Measurements from ENCODE around the gene IL31.

The IL31 gene

DNA sequence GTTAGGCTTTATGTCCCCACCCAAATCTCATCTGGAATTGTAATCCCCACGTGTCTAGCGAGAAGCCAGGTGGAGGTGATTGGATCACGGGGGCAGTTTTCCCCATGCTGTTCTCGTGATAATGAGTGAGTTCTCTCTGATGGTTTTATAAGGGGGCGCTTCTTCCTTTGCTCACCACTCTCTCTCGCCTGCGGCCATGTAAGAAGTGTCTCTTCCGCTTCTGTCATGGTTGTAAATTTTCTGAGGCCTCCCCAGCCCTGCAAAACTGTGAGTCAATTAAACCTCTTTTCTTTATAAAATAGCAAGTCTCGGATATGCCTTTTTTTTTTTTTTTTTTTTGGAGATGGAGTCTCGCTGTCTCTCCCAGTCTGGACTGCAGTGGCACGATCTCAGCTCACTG, 13.3 kb downstream of the IL31 start:
- TF ChIP-seq EZH2 (optimal IDR thresholded peaks at IDR 0.05; ENCODE audit: low read depth, low read length) (no peak), EZH2phosphoT487 (IDR thresholded peaks at IDR 0.05; ENCODE audit: low read length) (no peak)
- TF ChIP-seq, protein P1, sequence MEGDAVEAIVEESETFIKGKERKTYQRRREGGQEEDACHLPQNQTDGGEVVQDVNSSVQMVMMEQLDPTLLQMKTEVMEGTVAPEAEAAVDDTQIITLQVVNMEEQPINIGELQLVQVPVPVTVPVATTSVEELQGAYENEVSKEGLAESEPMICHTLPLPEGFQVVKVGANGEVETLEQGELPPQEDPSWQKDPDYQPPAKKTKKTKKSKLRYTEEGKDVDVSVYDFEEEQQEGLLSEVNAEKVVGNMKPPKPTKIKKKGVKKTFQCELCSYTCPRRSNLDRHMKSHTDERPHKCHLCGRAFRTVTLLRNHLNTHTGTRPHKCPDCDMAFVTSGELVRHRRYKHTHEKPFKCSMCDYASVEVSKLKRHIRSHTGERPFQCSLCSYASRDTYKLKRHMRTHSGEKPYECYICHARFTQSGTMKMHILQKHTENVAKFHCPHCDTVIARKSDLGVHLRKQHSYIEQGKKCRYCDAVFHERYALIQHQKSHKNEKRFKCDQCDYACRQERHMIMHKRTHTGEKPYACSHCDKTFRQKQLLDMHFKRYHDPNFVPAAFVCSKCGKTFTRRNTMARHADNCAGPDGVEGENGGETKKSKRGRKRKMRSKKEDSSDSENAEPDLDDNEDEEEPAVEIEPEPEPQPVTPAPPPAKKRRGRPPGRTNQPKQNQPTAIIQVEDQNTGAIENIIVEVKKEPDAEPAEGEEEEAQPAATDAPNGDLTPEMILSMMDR (IDR thresholded peaks at IDR 0.05; ENCODE audit: low read length) = no peak
- no peaks in the 10 kb centered on the region for H3K36me3 ChIP-seq (replicated peaks; ENCODE audit: insufficient read depth, low read length)
- H3K4me1 ChIP-seq (ENCODE audit: low read length) = no peaks in the 10 kb centered on the region
- no peak overlapping the region for H3K9ac ChIP-seq (ENCODE audit: low read length)
- no peak overlapping the region for H3K4me3 ChIP-seq (ENCODE audit: low read length)
- no peak overlapping the region for H3K4me2 ChIP-seq (ENCODE audit: low read depth, low read length)
- H3F3A ChIP-seq (ENCODE audit: insufficient read depth, low read length) = no peaks in the 10 kb centered on the region
- no peaks in the 10 kb centered on the region for H3K27me3 ChIP-seq (replicated peaks; ENCODE audit: insufficient read depth, low read length)
- H3K27ac ChIP-seq (ENCODE audit: low read length) = no peak overlapping the region
- H3K9me3 ChIP-seq (replicated peaks; ENCODE audit: insufficient read depth, low read length) = no peaks in the 10 kb centered on the region
- H3K9me2 ChIP-seq (replicated peaks; ENCODE audit: insufficient read depth, low read length) = no peaks in the 10 kb centered on the region
- no peak for DNase-seq
- H3K79me2 ChIP-seq (ENCODE audit: low read length) = no peaks in the 10 kb centered on the region
- H2AFZ ChIP-seq (ENCODE audit: low read length) = no peak overlapping the region
- H4K20me1 ChIP-seq (ENCODE audit: insufficient read depth, low read length) = no peaks in the 10 kb centered on the region

DNA sequence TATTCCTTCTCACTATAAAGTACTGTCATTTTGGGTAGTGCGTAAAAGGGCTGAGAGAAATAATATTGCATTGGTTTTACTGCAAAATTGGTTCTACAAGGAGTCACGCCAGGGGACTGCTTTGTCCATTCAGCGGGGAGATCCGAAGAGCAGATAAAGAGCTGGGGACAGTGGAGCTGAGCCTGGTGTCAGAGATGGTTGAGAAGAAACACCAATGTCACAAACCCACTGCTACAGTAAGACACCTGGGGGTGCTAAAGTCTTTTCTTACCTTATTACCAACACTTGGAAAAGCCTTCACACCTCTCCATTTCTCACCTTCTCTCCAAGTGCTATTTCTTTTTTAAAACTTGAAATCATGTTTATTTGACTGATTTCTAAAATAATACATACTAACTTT, 14.1 kb downstream of the IL31 start:
- H3K27ac ChIP-seq (ENCODE audit: low read length) = no peak overlapping the region
- H3K79me2 ChIP-seq (ENCODE audit: low read length) = no peaks in the 10 kb centered on the region
- H3K9me2 ChIP-seq (replicated peaks; ENCODE audit: insufficient read depth, low read length) = no peaks in the 10 kb centered on the region
- H3K9me3 ChIP-seq (replicated peaks; ENCODE audit: insufficient read depth, low read length) = no peaks in the 10 kb centered on the region
- H3K4me1 ChIP-seq (ENCODE audit: low read length) = no peaks in the 10 kb centered on the region
- no peaks in the 10 kb centered on the region for H3K36me3 ChIP-seq (replicated peaks; ENCODE audit: insufficient read depth, low read length)
- no peak for DNase-seq
- H3F3A ChIP-seq (ENCODE audit: insufficient read depth, low read length) = no peaks in the 10 kb centered on the region
- TF ChIP-seq EZH2phosphoT487 (IDR thresholded peaks at IDR 0.05; ENCODE audit: low read length) (no peak), EZH2 (optimal IDR thresholded peaks at IDR 0.05; ENCODE audit: low read depth, low read length) (no peak)
- TF ChIP-seq, protein P1 (IDR thresholded peaks at IDR 0.05; ENCODE audit: low read length) = no peak
- no peaks in the 10 kb centered on the region for H4K20me1 ChIP-seq (ENCODE audit: insufficient read depth, low read length)
- H3K4me2 ChIP-seq (ENCODE audit: low read depth, low read length) = no peak overlapping the region
- H3K9ac ChIP-seq (ENCODE audit: low read length) = no peak overlapping the region
- H3K4me3 ChIP-seq (ENCODE audit: low read length) = no peak overlapping the region
- no peak overlapping the region for H2AFZ ChIP-seq (ENCODE audit: low read length)
- no peaks in the 10 kb centered on the region for H3K27me3 ChIP-seq (replicated peaks; ENCODE audit: insufficient read depth, low read length)

DNA sequence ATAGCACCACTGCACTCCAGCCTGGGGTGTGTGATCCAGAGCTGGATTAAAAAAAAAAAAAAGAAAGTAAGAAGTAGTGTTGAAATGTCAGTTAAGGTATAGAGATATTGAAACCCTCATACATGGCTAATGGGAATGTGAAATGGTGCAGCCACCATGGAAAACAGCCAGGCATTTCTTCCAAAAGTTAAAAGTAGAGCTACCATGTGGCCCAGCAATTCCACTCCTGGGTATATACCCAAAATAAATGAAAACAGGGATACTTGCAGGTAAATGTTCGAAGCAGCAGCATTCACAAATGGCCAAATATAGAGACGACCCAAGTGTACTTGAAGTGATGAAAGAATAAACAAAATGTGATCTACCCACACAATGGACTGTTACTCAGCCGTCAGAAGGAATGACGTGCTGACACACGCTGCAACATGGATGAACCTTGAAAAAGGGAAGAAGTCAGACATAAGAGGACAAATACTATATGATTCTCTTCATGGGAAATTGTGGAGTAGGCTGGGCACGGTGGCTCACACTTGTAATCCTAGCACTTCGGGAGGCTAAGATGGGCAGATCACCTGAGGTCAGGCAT, 15.2 kb downstream of the IL31 start:
- no peak for DNase-seq
- Histone ChIP-seq H3K4me2 (ENCODE audit: low read depth, low read length) (no peak overlapping the region), H4K20me1 (ENCODE audit: insufficient read depth, low read length) (no peaks in the 10 kb centered on the region), H3F3A (ENCODE audit: insufficient read depth, low read length) (no peaks in the 10 kb centered on the region), H3K9ac (ENCODE audit: low read length) (no peak overlapping the region), H3K27me3 (replicated peaks; ENCODE audit: insufficient read depth, low read length) (no peaks in the 10 kb centered on the region), H2AFZ (ENCODE audit: low read length) (no peak overlapping the region), H3K4me1 (ENCODE audit: low read length) (no peaks in the 10 kb centered on the region), H3K36me3 (replicated peaks; ENCODE audit: insufficient read depth, low read length) (no peaks in the 10 kb centered on the region), H3K4me3 (ENCODE audit: low read length) (no peak overlapping the region), H3K27ac (ENCODE audit: low read length) (no peak overlapping the region), H3K79me2 (ENCODE audit: low read length) (no peaks in the 10 kb centered on the region), H3K9me2 (replicated peaks; ENCODE audit: insufficient read depth, low read length) (no peaks in the 10 kb centered on the region), H3K9me3 (replicated peaks; ENCODE audit: insufficient read depth, low read length) (no peaks in the 10 kb centered on the region)
- no peak for TF ChIP-seq EZH2 (optimal IDR thresholded peaks at IDR 0.05; ENCODE audit: low read depth, low read length)
- TF ChIP-seq, protein P1 (IDR thresholded peaks at IDR 0.05; ENCODE audit: low read length) = no peak
- TF ChIP-seq EZH2phosphoT487 (IDR thresholded peaks at IDR 0.05; ENCODE audit: low read length) = no peak
